ENCODE measurements around the gene PSPN.

- TF ChIP-seq ZSCAN21 (CRISPR knock-in tag; IDR thresholded peaks at IDR 0.05; ENCODE audit: borderline replicate concordance) (no peak), ZBTB44 (CRISPR knock-in tag; IDR thresholded peaks at IDR 0.05) (no peak), ZBTB8A (CRISPR knock-in tag; IDR thresholded peaks at IDR 0.05; ENCODE audit: borderline replicate concordance, low read depth) (no peak), FOXK1 (CRISPR knock-in tag; IDR thresholded peaks at IDR 0.05; ENCODE audit: borderline replicate concordance, low read depth) (no peak)
- TF ChIP-seq, protein P1, sequence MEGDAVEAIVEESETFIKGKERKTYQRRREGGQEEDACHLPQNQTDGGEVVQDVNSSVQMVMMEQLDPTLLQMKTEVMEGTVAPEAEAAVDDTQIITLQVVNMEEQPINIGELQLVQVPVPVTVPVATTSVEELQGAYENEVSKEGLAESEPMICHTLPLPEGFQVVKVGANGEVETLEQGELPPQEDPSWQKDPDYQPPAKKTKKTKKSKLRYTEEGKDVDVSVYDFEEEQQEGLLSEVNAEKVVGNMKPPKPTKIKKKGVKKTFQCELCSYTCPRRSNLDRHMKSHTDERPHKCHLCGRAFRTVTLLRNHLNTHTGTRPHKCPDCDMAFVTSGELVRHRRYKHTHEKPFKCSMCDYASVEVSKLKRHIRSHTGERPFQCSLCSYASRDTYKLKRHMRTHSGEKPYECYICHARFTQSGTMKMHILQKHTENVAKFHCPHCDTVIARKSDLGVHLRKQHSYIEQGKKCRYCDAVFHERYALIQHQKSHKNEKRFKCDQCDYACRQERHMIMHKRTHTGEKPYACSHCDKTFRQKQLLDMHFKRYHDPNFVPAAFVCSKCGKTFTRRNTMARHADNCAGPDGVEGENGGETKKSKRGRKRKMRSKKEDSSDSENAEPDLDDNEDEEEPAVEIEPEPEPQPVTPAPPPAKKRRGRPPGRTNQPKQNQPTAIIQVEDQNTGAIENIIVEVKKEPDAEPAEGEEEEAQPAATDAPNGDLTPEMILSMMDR (CRISPR knock-in tag; IDR thresholded peaks at IDR 0.05), result no peak
Measured at GRCh38 chr19:6362351-6362801, 13.4 kb downstream of the PSPN start.

Measured in HepG2 (cell line).